GM19468 (cell line): Measurements from ENCODE around the gene CUBN.

Experiments
- ATAC-seq: cut with Tn5 transposase; IDR thresholded peaks from one replicate; pipeline ENCODE4 v1.9.1; 2021; ENCODE audit warnings: mild to moderate bottlenecking, moderate library complexity, moderate number of reproducible peaks; ENCODE audit not compliant: unreplicated experiment; ENCODE audit errors: extremely low read depth

The CUBN gene

GRCh38 chr10:16966991-16967865 is 162.4 kb downstream of the CUBN start:
- ATAC-seq = no peak

GRCh38 chr10:16965740-16966447 is 163.7 kb downstream of the CUBN start:
- ATAC-seq = no peak

- ATAC-seq = no peak
Measured at GRCh38 chr10:16965344-16965616, 164.3 kb downstream of the CUBN start.

- ATAC-seq = no peak
Measured at GRCh38 chr10:16964576-16965343, 164.9 kb downstream of the CUBN start.

- no peak for ATAC-seq
Measured at GRCh38 chr10:16960551-16960950, 169.1 kb downstream of the CUBN start.

- ATAC-seq = no peak
Measured at GRCh38 chr10:16957038-16957437, 172.6 kb downstream of the CUBN start.

GRCh38 chr10:16954280-16955030 is 175.2 kb downstream of the CUBN start:
- no peak for ATAC-seq

- no peak for ATAC-seq
Measured at GRCh38 chr10:16953270-16953669, 176.3 kb downstream of the CUBN start.

GRCh38 chr10:16952610-16953009 is 177.0 kb downstream of the CUBN start:
- ATAC-seq = no peak

- ATAC-seq = no peak
Measured at GRCh38 chr10:16952080-16952479, 177.5 kb downstream of the CUBN start.

- ATAC-seq = no peak
Measured at GRCh38 chr10:16950656-16951601, 178.7 kb downstream of the CUBN start.

GRCh38 chr10:16949816-16950215 is 179.8 kb downstream of the CUBN start:
- ATAC-seq = no peak

- ATAC-seq = no peak
Measured at GRCh38 chr10:16948361-16948760, 181.2 kb downstream of the CUBN start.

- ATAC-seq = no peak
Measured at GRCh38 chr10:16947069-16947468, 182.5 kb downstream of the CUBN start.

GRCh38 chr10:16945593-16945992 is 184.0 kb downstream of the CUBN start:
- no peak for ATAC-seq

- ATAC-seq = no peak
Measured at GRCh38 chr10:16944986-16945385, 184.6 kb downstream of the CUBN start.

GRCh38 chr10:16944402-16944801 is 185.2 kb downstream of the CUBN start:
- no peak for ATAC-seq

- ATAC-seq = no peak
Measured at GRCh38 chr10:16943295-16944285, 186.0 kb downstream of the CUBN start.
